HG03432 (cell line): Measurements from ENCODE around the gene FAM3B.
"Not testable (repeated sequence)": the region's sequence is repeated elsewhere in the genome, so short reads cannot be mapped to it uniquely, and the experiment has no call there.

Experiments
- ATAC-seq: cut with Tn5 transposase; IDR thresholded peaks from one replicate; pipeline ENCODE4 v1.9.1; 2021; ENCODE audit warnings: mild to moderate bottlenecking, moderate library complexity; ENCODE audit not compliant: unreplicated experiment

FAM3B gene

GRCh38 chr21:41349619-41350390 is 33.2 kb downstream of the FAM3B start:
- ATAC-seq, result no peak

GRCh38 chr21:41350436-41351155 is 34.0 kb downstream of the FAM3B start:
- no peak for ATAC-seq

- ATAC-seq, result no peak
Measured at GRCh38 chr21:41357546-41357945, 40.9 kb downstream of the FAM3B start.

- ATAC-seq, result no peak
Measured at GRCh38 chr21:41358193-41359166, 41.9 kb downstream of the FAM3B start.

GRCh38 chr21:41359286-41359685 is 42.7 kb downstream of the FAM3B start:
- ATAC-seq, result no peak

GRCh38 chr21:41359754-41360071 is 43.1 kb downstream of the FAM3B start:
- ATAC-seq, result not testable (repeated sequence)

- ATAC-seq, result no peak
Measured at GRCh38 chr21:41360072-41360821, 43.6 kb downstream of the FAM3B start.

GRCh38 chr21:41361053-41361785 is 44.6 kb downstream of the FAM3B start:
- ATAC-seq, result no peak

- peak; percentile 70 for ATAC-seq
Measured at GRCh38 chr21:41361786-41362604, 45.4 kb downstream of the FAM3B start, which contains the start of gene MX2. Gene MX2, plus strand, starts transcription at chr21:41362027. Its CDS starts 14,880 bp downstream, at chr21:41376907.

- ATAC-seq, result no peak
Measured at GRCh38 chr21:41362605-41363369, 46.2 kb downstream of the FAM3B start.

GRCh38 chr21:41363370-41364270 is 47.0 kb downstream of the FAM3B start:
- ATAC-seq, result no peak

GRCh38 chr21:41364308-41364707 is 47.7 kb downstream of the FAM3B start:
- ATAC-seq, result no peak

- no peak for ATAC-seq
Measured at GRCh38 chr21:41365377-41366107, 48.9 kb downstream of the FAM3B start.

- no peak for ATAC-seq
Measured at GRCh38 chr21:41366522-41367151, 50.0 kb downstream of the FAM3B start.

GRCh38 chr21:41367301-41367944 is 50.8 kb downstream of the FAM3B start:
- peak; percentile 8 for ATAC-seq
